H1 (cell line): ENCODE results near the gene AIF1.

Source experiments
- GABPA ChIP-seq: IDR thresholded peaks from 2 replicates; pipeline ENCODE4 v1.6.1; 2011; ENCODE audit warnings: mild to moderate bottlenecking, low read length, moderate library complexity, borderline replicate concordance; ENCODE audit not compliant: insufficient read depth
- RFX5 ChIP-seq: IDR thresholded peaks from 2 replicates; pipeline ENCODE4 v1.6.1; 2011; ENCODE audit warnings: low read depth, low read length, improper control_type of control experiment, borderline replicate concordance
- SIN3A ChIP-seq, 2 experiments: IDR thresholded peaks in 1 of 2; conservative IDR thresholded peaks in 1 of 2; 2 replicates each; pipeline ENCODE4 v1.6.1; 2011 to 2012; ENCODE audit warnings: low read length in 2 of 2, improper control_type of control experiment in 1 of 2, low read depth in 1 of 2, mild to moderate bottlenecking in 1 of 2
- SUZ12 ChIP-seq: fragments of 200-600 bp; sonication (generic); IDR thresholded peaks from 2 replicates; pipeline ENCODE4 v1.6.1; 2012; ENCODE audit warnings: mild to moderate bottlenecking, inconsistent platforms, low read length, moderate library complexity, mixed read lengths
- TF ChIP-seq, protein P1 (sequence below), 3 experiments: IDR thresholded peaks; 1 replicate in 2 of 3; 2 replicates in 1 of 3; pipeline versions ENCODE4 v1.5.1 to v1.6.1; 2011; ENCODE audit warnings: low read length in 3 of 3, mild to moderate bottlenecking in 3 of 3, inconsistent platforms in 2 of 3, low read depth in 1 of 3, moderate library complexity in 1 of 3; ENCODE audit not compliant: insufficient read depth in 1 of 3; ENCODE audit errors: control extremely low read depth in 1 of 3

- TF ChIP-seq RFX5, result no peak
- TF ChIP-seq, protein P1, sequence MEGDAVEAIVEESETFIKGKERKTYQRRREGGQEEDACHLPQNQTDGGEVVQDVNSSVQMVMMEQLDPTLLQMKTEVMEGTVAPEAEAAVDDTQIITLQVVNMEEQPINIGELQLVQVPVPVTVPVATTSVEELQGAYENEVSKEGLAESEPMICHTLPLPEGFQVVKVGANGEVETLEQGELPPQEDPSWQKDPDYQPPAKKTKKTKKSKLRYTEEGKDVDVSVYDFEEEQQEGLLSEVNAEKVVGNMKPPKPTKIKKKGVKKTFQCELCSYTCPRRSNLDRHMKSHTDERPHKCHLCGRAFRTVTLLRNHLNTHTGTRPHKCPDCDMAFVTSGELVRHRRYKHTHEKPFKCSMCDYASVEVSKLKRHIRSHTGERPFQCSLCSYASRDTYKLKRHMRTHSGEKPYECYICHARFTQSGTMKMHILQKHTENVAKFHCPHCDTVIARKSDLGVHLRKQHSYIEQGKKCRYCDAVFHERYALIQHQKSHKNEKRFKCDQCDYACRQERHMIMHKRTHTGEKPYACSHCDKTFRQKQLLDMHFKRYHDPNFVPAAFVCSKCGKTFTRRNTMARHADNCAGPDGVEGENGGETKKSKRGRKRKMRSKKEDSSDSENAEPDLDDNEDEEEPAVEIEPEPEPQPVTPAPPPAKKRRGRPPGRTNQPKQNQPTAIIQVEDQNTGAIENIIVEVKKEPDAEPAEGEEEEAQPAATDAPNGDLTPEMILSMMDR (IDR thresholded peaks at IDR 0.05; ENCODE audit: control extremely low read depth in 1 of 3, insufficient read depth in 1 of 3, low read depth in 1 of 3, low read length in 3 of 3), result no peak
- TF ChIP-seq SIN3A (conservative IDR thresholded peaks at IDR 0.05 in 1 of 2, IDR thresholded peaks at IDR 0.05 in 1 of 2; ENCODE audit: low read depth in 1 of 2, low read length in 2 of 2), result no peak
- TF ChIP-seq GABPA, result no peak
- no peak for TF ChIP-seq SUZ12
These were observed 11.9 kb downstream of the AIF1 start for GRCh38 chr6:31626952-31627351.
